HG03108 (cell line): ENCODE results near the gene FSTL4.
"Not testable (repeated sequence)": the region's sequence is repeated elsewhere in the genome, so short reads cannot be mapped to it uniquely, and the experiment has no call there.

ENCODE experiments used
- ATAC-seq: cut with Tn5 transposase; IDR thresholded peaks from one replicate; pipeline ENCODE4 v1.9.1; 2021; ENCODE audit warnings: moderate library complexity; ENCODE audit not compliant: unreplicated experiment

FSTL4 gene

DNA sequence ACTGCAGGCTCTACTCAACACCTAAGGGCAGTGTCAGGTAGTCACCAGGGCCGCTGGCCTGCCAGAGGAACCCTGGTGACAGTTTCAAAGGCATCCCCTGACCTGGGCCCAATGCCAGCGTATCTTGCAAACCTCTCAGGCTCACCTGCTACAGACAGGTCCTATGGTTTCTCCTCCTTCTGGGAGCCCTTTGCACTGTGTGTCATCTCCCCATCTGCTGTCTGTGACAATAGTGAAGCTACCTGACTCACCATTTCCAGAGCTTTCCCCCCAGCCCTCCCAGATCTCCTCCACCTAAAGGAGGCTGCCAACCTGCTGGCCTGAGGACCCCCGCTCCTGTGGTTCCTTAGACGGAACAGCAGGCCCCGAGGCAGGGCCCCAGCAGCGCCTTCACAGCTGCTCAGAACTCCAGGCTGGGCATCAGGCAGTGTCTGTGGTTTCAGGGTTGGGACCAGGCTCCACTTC, 203.1 kb downstream of the FSTL4 start:
- no peak for ATAC-seq

GRCh38 chr5:133408322-133408721, 204.0 kb downstream of the FSTL4 start:
- ATAC-seq = no peak

DNA sequence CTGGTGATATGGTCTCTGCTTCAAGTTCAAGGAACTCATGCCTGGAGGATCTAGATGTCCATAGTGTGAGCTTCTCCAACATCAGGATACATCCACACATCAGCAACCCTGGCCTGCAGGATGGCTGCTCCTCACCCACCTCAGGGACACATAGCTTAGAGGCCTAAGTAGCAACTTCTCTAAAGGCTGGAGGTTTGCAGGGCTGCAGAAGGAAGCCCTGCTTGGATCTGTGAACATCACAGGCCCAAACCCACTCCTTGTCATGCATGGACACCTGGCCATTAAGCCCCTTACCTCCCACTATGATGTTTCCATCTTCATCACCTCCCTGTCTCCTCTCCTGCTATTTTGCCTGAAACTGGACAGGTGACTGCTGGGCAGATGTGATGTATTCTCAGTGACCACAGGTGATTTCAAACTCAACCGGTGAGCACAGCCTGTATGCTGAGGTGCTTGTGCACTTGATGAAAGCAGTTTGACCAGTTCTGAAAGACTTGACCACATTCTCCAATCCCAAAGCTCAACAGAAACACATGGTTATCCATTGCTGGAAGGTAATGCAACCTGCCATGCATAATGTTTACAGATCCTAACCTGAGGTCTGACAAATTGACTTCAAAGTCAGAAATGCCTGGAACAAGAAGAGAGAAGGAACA, 205.2 kb downstream of the FSTL4 start:
- no peak for ATAC-seq

GRCh38 chr5:133406208-133406976, 205.9 kb downstream of the FSTL4 start:
- ATAC-seq = no peak

GRCh38 chr5:133405275-133406034, 206.9 kb downstream of the FSTL4 start:
- ATAC-seq = no peak

DNA sequence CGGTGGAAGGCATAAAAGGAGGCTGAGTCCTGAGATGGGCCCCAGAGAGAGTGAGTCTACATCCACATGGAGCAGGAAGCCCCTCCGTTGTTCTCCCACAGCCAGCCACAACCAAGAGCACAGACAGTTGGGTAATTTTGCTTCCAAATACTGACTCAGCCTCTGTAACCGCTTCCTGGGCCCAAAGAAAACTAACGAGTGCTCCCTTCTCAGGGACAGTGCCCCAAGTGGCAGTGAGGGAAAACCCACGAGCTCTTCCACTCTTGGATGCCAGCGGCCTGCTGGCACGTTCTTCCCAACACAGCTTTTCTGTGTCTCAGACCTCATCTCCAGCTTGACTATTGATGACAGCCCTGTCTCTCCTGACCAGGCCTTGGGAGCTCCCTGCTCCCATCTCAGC, 207.6 kb downstream of the FSTL4 start:
- no peak for ATAC-seq

- ATAC-seq = no peak
Observed at GRCh38 chr5:133403741-133404364, 208.5 kb downstream of the FSTL4 start.

GRCh38 chr5:133402775-133403174, 209.6 kb downstream of the FSTL4 start:
- no peak for ATAC-seq

DNA sequence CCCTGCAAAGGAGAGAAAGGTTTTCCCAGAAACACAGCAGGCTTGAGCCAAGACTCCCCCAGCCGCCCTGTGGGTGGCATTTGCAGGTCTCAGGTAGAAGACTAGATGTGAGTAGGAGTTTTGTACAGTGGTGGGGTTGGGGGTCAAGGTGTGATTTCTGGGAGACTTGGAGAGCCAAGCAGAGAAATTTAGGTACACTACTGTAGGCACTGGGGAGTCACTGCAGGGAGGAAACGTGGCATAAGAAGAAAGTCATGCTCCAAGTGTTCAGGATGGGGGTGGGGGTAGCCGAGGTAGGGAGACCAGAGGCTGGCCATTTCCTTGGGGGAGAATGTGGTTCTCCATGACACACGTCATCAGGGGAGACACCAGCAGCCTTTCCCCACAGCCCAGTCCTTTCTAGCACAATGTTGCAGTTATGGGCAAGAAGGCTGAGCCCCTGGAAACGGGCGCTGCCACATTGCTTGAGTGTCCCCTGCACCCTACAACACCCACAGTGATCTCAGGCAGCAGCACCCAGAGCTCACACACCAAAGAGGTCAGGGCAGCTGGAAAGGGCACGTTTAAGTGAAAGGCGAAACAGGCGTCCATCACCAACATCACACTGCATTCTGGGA, 210.5 kb downstream of the FSTL4 start:
- no peak for ATAC-seq

GRCh38 chr5:133400831-133401351, 211.4 kb downstream of the FSTL4 start:
- ATAC-seq = no peak

DNA sequence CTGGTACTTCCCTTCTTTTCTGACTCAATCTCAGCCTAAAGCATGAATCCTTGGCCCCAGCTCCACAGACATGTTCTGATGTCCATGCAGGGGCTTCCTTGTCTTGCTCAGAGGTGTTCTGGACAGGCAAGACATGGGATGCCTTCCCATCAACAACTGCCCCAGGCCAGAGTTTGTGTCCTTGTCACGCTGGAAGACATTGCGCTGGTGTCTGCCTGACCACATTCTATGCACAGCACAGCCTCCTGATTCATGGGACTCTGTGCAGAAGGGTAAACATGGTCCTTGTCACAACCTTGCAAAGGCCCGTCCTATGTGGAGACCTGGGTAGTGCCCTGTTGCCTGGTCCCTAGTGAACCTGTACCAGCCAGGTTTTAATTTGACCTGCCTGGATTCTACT, 212.2 kb downstream of the FSTL4 start:
- no peak for ATAC-seq

DNA sequence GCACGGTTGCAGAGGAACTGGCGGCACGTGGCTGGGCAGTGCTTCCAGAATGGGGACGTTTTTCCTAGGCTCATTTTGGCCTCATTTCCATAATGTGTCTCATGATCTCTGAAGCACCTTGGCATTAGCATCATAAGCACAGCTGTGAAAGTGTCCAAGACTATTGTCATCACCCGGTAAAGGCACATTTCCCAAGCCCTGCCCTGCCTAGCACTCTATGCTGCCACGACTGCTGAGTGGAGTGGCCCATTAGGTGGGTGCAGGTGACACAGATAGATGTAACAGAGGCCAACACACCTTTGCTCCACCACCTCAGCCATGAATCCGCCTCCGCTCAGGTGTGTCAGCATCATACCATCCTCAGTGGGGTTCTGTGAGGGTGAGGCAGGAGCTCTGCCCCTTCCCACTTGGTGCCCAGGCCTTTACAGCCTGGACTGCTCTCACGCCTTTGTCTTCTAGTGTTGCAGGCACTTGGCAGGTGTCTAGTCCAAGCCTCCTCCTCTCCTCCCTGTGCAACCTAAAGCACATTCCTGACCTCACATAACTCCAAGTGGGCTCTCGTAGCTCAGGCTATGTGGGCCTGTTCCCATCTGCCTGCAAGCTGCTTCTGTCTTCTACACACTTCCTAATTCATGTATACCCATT, 213.0 kb downstream of the FSTL4 start:
- no peak for ATAC-seq

DNA sequence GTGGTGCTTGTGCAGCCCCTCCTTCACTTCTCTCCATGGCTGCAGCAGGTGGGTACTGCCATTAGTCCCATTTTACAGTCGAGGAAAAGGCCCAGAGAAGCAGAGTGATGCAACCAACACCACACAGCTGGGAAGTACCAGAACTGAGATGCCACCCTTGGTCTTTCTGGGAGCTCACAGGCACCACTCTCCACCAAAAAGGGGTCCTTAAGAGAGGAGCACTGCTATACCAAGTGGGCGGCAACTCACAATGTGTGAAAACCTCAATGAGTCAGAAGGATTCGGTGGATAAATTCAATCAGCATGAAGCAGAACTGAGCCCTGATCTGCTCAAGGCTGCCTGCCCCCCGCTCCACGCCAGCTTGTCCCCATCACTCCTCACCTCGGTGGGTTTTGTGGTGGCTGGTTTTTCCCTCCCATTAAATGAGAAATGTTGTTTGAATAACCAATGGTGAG, 213.7 kb downstream of the FSTL4 start:
- ATAC-seq = no peak

GRCh38 chr5:133397990-133398645, 214.2 kb downstream of the FSTL4 start:
- ATAC-seq = no peak

DNA sequence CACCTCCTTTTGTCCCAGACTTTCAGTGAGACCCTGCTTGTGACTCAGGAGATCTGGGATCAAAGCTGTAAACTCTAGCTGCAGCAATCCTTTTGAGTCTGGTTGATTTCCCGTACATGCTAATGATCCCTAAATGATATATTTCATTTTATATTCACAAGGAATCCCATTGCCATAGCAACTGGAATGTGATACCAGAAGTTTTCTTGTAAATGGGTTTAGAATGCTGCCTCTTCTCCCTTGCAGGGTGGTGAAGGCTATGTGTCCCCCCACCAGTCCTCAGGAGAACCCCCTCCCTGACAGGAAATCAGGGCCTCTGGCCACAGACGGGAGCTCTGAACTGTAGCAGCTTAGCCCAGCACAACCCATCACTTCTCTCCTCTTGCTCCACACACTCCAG, 215.0 kb downstream of the FSTL4 start:
- no peak for ATAC-seq

DNA sequence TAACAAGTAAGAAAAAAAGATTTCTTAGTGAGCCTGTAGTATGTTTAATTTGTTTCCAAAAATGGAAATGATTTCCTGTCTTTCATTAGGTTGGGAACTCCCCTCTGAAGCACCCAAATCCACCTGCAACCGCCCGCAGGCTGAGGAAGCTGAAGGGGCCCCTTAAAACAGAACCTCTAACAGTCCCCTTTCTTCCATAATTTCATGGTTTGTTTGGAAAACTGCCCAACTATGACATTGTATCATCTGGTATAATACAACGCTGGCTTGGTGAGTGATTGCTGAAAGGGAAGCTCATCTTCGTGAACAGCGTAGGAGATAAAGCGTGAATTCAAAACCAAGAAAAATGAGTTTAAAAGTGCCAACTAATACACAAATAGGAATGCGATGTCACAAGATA, 215.5 kb downstream of the FSTL4 start:
- no peak for ATAC-seq

DNA sequence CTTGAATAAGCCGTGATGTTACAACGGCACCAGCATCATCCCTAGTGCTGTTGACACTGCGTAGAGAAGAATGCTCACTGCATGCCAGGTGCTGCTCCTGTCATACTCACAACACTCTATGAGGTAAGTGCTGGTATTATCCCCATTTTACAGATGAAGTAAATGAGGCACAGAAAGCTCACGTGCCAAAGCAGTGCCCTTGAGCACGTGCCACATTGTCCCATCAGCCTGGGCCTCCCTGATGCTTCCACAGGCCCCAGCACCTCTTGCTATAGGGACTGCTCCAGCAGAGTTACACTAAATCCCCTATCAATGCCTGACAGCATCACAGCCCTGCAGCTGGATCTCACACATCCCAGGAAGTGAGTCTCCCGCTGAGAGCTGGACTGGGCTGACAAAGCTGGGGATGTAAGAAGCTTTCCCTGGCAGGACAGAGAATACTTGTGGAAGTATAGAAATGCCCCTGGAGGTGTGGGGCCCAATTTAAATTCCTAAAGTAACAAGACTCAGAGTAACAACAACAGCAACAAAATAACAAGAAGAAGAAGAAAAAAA, 216.1 kb downstream of the FSTL4 start:
- ATAC-seq = no peak

- ATAC-seq = not testable (repeated sequence)
Observed at GRCh38 chr5:133395207-133395606, 217.1 kb downstream of the FSTL4 start.

DNA sequence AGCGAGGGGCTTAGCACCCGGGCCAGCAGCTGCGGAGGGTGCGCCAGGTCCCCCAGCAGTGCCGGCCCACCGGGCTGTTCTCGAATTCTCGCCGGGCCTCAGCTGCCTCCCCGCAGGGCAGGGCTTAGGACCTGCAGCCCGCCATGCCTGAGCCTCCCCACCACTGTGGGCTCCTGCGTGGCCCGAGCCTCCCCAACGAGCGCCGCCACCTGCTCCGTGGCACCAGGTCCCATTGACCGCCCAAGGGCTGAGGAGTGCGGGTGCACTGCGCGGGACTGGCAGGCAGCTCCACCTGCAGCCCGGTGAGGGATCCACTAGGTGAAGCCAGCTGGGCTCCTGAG, 217.9 kb downstream of the FSTL4 start:
- ATAC-seq = not testable (repeated sequence)
